ENCODE results near the gene HDAC11.
A peak's percentile ranks its signal among the peaks of the same experiment; 100 is the strongest.
"Not testable (repeated sequence)": the region's sequence is repeated elsewhere in the genome, so short reads cannot be mapped to it uniquely, and the experiment has no call there.

HDAC11 gene, protein sequence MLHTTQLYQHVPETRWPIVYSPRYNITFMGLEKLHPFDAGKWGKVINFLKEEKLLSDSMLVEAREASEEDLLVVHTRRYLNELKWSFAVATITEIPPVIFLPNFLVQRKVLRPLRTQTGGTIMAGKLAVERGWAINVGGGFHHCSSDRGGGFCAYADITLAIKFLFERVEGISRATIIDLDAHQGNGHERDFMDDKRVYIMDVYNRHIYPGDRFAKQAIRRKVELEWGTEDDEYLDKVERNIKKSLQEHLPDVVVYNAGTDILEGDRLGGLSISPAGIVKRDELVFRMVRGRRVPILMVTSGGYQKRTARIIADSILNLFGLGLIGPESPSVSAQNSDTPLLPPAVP

DNA sequence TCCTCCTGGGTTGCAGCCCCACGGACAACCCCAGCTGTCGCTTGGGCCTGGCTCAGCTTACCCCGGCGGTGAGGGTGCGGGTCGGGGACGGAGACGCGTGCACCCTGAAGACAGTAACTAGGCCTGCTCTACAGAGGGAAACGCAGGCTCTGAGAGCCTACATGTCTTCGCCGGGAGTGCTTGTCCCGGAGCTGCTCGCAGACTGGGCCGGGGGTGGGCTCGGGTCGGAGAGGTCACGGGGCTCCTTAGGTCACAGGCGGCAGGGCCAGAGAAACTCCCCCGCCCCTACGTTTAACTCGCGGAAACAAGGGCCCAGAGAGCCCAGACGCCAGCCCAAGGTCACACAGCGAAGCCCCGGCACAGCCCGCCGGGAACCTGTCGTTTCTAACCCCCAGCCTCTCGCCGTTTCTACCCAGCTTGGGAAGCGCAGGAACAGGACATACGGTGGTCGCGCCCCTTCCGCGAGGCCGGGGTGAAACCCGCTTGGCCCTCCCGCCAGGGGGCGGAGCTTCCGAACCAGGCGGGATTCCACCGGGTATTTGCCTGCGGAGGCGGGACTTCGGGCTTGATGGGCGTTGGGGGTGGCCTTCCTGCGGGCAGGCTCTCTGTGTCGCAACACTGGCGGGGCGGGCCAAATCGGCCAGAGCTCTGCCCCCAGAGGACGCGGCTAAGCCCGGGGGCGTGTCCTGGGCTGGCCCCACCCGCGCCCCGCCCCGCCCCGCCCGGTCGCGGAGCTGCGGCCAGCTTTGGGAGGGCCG is at the start of gene HDAC11:
HDAC11 (plus strand) TSS at position 725 of the 758 bp plus-strand sequence. CDS start 42 bp downstream, outside the sequence.
- H3K4me3 ChIP-seq (ENCODE audit: low read length) = peak within 1 kb of the TSS; percentile 69; the same call in 1 of the 2 replicates
- no peak for TF ChIP-seq ZNF274 (IDR thresholded peaks at IDR 0.05; ENCODE audit: low read depth, low read length)

DNA sequence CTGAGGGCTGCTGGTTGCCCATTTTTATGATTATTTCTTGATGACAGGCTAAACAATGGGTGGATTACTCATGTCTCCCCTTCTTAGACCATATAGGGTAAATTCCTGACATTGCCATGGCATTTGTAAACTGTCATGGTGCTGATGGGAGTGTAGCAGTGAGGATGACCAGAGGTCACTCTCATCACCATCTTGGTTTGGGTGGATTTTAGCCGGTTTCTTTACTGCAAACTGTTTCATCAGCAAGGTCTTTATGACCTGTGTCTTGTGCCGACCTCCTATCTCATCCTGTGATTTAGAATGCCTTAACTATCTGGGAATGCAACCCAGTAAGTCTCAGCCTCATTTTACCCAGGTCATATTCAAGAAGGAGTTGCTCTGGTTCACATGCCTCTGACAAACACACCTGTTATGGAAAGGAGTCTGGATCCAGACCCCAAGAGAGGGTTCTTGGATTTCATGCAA is 49.7 kb upstream of the HDAC11 start:
- not testable (repeated sequence) for H3K4me3 ChIP-seq (ENCODE audit: low read length)

DNA sequence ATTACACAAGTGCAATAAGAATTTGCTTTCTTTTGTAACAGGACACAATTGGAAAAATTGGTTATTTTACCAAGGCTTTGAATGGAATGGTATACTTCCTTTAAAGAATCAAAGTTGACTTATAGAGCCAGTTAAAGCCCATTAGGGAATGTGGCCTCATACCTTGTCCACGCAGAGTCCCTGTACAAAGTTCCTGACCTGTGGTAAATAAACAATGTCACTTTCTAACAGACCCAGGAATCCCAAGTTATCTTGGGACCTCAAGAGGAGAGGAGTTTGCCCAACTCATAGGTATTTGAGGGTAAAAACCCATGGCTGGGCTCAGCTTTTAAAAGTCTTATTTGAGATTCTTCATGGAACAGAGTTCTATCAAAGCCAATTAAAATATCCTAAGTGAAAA is 48.0 kb upstream of the HDAC11 start:
- no peak for TF ChIP-seq ZNF274 (IDR thresholded peaks at IDR 0.05; ENCODE audit: low read depth, low read length)
- H3K4me3 ChIP-seq (ENCODE audit: low read length) = no peak overlapping the region

DNA sequence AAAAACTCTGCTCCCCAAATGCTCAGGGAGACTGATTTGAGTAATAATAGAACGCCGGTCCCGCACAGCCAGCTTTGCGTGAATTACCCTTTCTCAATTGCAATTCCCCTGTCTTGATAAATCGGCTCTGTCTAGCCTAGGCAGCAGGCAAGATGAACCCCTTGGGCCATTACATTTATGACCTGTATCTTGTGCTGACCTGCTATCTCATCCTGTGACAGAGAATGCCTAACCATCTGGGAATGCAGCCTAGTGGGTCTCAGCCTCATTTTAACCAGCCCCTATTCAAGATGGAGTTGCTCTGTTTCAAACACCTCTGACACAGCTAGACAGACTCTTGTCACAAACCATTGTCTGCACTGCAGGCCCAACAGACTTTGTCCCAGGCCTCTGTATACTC is 46.2 kb upstream of the HDAC11 start:
- no peak for TF ChIP-seq ZNF274 (IDR thresholded peaks at IDR 0.05; ENCODE audit: low read depth, low read length)

DNA sequence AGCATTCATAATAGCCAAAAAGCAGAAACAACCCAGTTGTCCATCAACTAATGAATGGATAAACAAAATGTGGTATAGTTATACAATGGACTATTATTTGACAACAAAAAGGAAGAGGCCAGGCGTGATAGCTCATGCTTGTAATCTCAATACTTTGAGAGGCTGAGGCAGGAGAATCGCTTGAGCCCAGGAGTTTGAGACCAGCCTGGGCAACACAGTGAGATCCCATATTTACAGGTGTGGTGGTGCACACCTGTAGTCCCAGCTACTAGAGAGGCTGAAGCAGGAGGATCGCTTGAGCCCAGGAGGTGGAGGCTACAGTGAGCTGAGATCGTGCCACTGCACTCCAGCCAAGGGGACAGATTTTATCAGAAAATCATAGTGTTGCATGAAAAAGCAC is 43.9 kb upstream of the HDAC11 start:
- H3K4me3 ChIP-seq (ENCODE audit: low read length) = not testable (repeated sequence)

More for the DNA sequence above, 46.2 kb upstream of the HDAC11 start:
- no peak overlapping the region for H3K4me3 ChIP-seq (ENCODE audit: low read length)

DNA sequence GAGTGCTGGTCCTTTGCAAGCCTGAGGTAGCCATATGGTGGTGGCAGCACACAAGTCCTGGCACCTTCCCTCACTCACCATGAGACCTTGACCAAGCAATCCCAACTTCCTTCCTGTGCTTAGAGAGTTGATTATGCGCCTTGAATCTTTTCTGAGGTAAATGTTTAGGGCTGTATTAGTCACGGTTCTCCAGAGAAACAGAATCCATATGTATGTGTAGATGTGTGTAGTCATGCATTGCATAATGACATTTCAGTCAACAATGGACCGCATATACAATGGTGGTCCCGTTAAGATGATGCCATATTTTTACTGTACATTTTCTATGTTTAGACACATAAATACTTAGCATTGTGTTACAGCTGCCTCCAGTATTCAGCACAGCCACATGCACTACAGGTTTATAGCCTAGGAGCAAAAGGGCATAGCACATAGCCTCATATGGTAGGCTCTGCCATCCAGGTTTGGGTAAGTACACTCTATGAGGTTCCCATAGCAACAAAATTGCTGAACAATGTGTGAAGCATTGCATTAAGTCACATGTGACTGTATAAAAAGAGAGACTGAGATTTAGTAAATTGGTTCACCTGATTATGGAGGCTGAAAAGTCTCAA is 39.8 kb upstream of the HDAC11 start:
- no peak overlapping the region for H3K4me3 ChIP-seq (ENCODE audit: low read length)
- no peak for TF ChIP-seq ZNF274 (IDR thresholded peaks at IDR 0.05; ENCODE audit: low read depth, low read length)

DNA sequence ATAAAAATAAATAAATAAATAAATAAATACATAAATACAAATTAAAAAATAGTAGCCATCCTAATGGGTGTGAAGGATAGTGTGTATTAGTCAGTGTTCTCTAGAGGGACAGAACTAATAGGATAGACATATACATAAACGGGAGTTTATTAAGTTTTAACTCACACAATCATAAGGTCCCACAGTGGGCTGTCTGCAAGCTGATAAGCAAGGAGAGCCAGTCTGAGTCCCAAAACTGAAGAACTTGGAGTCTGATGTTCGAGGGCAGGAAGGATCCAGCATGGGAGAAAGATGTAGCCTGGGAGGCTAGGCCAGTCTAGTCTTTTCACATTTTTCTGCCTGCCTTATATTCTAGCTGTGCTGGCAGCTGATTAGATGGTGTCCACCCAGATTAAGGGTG is 37.2 kb upstream of the HDAC11 start:
- not testable (repeated sequence) for H3K4me3 ChIP-seq (ENCODE audit: low read length)

DNA sequence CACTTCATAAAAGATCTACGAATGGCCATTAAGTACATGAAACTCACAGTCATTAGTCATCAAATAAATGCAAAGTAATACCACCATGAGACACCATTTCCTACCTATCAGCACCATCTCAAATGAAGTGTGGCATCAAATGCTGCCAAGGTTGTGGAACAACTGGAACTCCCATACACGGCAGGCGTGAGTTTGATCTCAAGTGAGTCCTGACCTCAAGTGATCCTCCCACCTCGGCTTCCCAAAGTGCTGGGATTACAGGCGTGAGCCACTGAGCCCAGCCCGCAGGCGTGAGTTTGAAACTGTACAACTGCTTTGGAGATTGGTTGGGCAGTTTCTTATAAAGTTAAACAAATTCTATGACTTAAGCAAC is 28.8 kb upstream of the HDAC11 start:
- H3K4me3 ChIP-seq (ENCODE audit: low read length) = peak overlapping the region; percentile 48; the same call in 1 of the 2 replicates
- no peak for TF ChIP-seq ZNF274 (IDR thresholded peaks at IDR 0.05; ENCODE audit: low read depth, low read length)

DNA sequence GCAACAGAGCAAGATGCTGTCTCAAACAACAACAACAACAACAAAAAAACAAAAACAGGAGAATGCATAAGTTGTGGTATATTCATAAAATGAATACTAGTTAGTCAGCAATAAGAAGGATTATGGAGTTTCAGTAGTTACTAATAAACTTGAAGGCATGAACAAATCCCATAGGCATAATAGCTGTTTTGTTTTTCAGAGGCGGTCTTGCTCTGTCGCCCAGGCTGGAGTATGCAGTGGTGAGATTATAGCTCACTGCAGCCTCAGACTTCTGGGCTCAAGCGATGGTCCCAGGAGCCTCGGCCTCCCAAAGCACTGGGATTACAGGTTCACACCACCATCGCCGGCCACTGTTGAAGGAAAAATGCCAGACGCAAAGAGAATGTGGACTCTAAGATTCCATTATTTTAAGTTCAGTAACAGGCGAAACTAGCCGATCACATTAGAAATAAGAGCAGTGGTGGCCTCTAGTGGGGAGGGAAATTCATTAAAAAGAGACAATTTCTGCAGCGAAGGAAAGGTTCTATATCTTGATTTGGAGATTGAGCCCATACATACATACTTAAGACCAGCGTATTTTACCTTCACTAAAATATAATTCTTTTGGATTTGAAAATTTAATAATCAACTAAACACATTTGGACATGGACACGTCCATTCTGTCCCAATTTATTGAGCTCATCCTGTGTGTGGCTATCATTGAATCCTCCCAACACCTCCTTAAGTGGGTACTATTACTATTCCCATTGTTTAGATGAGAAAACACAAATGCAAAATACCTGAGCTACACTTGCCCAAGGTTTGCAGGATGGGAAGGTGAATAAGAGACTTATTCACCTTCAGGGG is 27.4 kb upstream of the HDAC11 start:
- H3K4me3 ChIP-seq (ENCODE audit: low read length) = peak overlapping the region; percentile 48; the same call in 1 of the 2 replicates
- no peak for TF ChIP-seq ZNF274 (IDR thresholded peaks at IDR 0.05; ENCODE audit: low read depth, low read length)

DNA sequence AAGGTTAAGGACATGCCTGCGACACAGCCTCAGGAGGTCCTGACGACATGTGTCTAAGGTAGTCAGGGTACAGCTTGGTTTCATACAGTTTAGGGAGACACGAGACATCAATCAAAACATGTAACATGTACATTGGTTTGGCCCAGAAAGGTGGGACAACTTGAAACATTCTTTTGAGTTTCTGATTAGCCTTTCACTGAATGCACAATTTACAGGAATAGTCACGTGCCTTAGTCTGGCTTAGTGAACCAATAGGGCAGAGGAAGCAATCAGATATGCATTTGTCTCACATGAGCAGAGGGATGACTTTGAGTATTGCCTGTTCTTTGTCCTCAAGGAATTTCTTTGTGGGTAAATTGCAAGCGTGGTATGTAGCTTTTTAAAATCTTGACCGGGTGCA is 24.5 kb upstream of the HDAC11 start:
- no peak for TF ChIP-seq ZNF274 (IDR thresholded peaks at IDR 0.05; ENCODE audit: low read depth, low read length)

DNA sequence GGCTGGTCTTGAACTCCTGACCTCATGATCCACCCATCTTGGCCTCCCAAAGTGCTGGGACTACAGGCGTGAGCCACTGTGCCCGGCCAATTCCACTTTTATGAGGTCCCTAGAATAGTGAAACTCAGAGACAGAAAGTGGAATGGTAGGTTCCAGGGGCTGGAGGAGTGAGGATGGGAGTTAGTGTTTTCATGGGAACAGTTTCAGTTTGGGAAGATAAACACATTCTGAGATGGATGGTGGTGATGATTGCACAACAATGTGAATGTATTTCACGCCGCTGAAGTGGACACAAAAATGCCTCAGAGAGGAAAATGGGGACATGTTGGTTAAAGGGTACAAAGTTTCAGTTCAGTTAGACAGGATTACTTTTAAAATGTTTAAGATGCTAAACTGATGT is 22.5 kb upstream of the HDAC11 start:
- TF ChIP-seq ZNF274 (IDR thresholded peaks at IDR 0.05; ENCODE audit: low read depth, low read length) = no peak
- no peak overlapping the region for H3K4me3 ChIP-seq (ENCODE audit: low read length)

More for the DNA sequence above, 24.5 kb upstream of the HDAC11 start:
- no peak overlapping the region for H3K4me3 ChIP-seq (ENCODE audit: low read length)

DNA sequence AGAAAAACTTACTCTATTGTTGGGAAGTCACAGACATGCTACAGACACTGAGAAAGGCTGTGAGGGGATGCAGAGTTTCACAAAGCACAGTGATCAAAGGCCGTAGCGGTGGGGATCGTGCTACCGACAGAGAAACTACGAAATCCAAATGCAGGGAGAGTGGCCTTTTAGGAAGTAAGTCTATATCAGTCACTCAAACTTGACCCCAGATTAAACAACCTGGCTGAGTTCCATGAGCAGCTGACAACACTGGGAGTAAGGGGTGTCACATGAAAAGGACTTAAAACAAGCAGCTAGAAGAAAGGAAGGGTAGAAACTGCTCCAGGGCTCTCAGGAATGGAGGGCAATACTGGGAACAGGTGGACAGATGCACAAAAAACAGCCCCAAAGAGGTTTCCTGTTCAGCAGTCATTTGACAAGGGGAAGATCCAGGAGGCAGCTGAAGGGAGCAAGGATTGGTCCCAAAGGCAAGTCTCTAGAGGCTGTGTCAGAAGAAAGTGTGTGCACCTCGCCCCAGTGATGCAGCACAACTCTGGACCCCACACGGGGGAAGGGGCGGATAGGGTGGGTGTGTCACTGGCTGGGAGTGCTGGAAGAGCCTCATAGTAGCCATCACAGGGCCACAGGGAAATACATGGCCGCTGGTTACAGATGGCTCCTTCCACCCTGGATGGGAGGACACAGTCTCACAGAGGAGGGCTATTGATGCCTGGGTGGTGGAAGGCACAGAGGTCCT is 20.3 kb upstream of the HDAC11 start:
- no peak for TF ChIP-seq ZNF274 (IDR thresholded peaks at IDR 0.05; ENCODE audit: low read depth, low read length)
- no peak overlapping the region for H3K4me3 ChIP-seq (ENCODE audit: low read length)

DNA sequence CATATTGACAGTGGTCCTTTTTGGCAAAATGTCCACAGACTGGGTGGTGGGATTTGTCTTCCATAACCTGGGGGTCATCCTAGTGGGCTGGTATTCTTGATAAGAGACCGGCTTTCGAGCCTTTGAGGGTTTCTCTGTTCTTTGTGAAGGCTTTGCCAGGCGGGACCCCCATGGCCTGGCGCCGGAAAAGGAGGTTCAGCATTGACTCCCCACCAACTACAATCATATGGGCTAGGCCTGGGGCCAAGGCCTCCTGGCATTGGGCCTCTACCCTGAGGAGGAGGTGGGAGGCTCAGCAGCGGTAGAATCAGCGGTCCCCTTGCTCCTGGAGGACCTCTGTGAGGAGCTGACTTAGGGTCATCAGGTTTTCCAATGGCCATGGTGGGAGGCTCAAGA is 19.8 kb upstream of the HDAC11 start:
- TF ChIP-seq ZNF274 (IDR thresholded peaks at IDR 0.05; ENCODE audit: low read depth, low read length) = no peak
- no peak overlapping the region for H3K4me3 ChIP-seq (ENCODE audit: low read length)

All from GM08714 (cell line).